NOMO-1 treated with dmso at 0.1 percent for 144 hours (cell line): ENCODE data around the gene INTS6.
"Not testable (repeated sequence)": the region's sequence is repeated elsewhere in the genome, so short reads cannot be mapped to it uniquely, and the experiment has no call there.

Experiments used
- DNase-seq: peaks from one replicate; lab custom pipeline; 2025; ENCODE audit not compliant: unreplicated experiment; lab: John Stamatoyannopoulos, UW

The INTS6 gene

DNA sequence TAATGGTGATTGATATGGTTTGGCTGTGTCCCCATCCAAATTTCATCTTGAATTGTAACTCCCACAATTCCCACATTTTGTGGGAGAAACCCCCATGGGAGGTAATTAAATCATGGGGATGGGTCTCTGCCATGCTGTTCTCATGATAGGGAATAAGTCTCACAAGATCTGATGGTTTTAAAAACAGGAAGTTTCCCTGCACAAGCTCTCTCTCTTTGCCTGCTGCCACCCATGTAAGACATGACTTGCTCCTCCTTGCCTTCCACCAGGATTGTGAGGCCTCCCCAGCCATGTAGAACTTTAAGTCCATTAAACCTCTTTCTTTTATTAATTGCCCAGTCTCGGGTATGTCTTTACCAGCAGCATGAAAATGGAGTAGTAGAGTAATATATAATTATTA, 37.5 kb downstream of the INTS6 start:
- DNase-seq: not testable (repeated sequence)

DNA sequence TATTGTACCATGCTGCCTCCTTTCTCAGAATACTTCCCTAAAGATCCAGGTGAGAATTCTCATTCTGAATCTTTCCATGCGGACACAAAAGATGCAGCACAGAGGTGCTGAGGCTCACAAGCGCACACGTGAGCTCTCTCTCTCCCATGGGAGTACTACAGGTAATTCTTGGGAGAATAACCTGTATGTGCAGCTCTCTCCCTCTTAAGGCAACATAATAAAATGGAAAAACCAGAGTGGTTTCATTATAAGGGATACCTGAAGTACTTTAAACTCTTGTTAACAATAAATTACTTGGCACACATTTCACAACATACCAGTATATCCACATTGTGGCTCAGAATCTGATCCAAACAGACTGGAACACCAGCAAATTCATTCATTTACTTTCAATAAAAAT, 40.4 kb downstream of the INTS6 start:
- no peak for DNase-seq

DNA sequence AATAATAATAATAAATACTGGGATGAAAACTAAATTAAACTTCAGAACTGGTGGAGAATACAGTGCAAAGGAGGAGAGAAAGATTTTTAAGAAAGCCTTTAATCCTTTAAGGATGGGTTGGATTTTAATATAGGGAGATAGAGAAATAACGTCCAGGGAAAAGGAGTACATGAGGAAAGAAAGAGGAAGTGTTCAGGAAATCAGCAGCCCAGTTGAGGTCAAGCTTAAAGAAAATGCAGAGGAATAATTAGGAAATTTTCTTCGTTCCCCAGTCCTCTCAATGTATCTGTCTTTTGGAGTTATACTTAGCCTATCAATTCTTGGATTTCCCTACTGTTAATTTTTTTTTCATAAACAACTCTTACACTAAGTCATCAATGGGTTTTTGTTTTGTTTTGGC, 47.7 kb downstream of the INTS6 start:
- no peak for DNase-seq

DNA sequence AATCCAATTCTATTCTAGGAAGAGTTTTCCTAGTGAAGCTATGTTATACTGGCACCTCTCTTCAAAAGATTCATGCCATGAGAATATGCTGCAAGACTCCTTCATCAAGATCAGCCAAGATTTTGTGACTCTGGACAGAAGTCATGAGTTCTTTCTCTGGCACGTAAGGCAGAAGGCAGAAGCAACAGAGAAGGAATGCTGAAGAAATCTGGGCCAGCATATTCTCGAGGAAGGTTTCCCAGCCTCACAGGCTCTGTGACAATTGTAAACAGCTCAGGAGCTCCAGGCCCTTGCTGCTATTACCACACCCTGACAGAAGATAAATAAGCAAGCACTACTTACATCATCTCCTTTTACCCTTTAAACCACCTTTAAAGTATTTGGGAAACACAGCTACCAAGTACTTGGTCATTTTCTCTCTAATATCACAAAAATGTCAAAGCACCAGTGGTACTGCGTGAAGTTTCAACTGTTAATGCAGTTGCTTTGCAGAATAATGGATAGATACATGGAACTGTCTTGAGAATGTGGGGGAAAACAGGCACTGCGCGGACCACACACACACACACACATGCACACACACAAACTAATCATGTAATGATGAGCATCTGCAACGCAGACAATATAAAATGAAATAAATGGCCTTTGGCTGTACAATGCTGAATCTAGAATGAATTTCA, 55.4 kb downstream of the INTS6 start:
- no peak for DNase-seq

DNA sequence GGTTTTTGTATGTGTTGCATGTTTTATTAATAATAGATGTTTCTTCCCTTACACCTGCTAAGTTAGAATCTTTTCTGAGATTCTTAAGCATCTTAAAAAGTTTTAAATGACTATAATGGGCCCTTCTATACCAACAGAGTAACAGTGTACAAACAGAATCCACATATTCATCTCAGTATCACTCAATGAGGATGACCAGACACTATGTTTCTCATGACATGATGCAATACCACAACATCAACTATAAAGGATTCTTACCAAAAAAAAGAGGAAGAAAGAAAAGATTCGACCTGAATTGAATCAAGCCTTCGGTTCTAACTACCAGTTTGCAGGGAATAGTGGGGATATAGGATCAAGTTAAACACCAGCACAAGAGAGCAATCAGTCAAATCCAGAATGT, 56.5 kb downstream of the INTS6 start:
- peak; percentile 48 for DNase-seq

DNA sequence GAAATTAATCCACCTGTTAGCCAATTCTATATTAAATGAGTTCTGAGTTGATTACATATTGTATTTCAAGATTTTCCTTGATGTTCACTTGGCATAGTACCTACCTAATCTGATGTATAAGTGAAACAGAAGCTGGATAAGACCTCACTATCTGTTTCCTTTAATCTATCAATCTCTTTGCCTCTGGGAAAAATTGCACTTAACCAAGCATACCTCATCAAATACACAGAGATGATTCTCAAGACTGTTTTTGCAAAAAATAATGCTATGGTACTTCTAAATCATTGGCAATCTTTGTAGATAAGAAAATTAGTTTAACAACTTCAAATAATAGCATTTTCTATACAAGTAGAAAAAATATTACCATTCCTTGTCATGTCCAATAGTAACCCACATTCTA, 58.1 kb downstream of the INTS6 start:
- no peak for DNase-seq

DNA sequence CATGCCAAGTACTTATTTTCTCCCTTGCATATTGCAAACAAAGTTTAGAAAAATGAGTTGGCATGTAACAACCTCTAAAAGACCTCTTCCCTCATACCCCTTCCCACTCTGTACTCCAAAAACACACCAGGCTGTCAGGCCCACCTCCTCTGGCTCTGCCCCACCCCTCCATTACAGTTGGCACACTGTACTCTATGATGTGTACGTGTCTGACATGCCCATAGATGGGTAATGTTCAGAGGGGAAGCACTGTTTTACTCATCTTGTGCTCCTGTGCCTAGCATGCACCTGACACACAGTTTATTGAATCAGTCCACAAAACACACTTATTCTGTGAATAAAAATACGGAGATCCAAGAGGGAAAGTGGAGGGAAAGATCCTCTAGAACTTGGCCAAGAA, 67.7 kb downstream of the INTS6 start:
- DNase-seq: no peak

DNA sequence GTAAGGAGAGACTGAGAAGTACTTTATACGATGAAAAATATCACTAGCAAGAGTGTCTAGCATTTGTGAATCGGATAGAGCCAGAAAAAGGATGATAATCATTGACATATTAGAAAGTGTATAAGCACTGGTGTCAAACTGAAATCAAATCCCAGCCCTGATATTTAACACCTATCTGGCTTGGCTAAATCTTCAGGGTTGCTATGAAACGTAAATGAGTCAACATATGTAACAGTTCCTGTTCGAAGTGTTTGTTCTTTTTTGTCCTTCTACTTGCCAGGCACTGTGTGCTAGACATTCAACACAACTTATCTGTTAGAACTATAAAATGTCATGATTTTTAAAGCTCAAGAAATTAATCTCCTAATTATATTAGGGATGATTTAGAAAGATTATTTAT, 72.6 kb downstream of the INTS6 start:
- no peak for DNase-seq

DNA sequence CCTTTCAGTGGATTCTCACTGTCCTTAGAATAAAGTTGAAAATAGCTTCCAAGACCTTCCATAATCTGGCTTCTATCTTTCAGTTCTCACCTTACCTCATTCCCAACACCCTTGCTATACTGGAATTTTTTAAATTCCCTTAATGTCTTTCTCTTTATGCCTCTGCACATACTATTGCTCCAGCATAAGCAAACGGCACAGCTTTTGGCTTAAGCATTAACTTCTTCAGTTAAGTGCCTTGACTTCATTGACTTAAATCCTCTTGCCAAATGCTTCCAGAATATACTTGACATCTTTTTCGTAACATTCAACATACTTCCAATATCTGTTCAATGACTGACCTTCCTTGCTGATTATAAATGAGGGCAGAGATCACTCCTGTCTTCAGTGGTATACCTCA, 79.4 kb downstream of the INTS6 start:
- no peak for DNase-seq

DNA sequence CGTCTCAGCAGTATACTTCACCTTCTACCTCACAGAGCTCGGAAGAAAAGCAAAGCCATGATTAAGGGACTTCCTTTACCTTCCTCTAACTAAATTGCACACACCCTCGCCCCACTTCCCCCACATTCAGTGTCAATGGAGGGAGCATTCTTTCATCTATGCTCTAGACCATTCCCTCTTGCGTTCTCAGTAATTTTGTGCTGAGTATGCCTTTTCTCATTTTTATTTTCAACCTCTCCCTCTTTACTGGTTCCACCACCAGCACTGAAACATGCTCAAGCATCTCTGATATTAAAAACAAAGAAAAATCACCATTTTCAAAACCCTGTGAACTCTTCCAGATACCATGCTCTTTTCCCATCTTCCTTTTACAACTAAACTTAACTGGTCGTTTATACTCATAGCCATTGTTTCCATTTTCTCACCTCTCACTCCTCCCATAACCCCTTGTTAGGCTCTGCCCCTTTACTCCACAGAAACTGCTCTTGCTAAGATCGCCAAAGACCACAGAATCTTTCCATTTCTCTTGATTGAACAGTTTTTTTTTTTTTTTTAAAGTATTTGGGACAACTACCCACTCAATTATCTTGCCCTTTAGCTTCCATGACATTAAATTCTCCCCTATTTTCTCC, 81.0 kb downstream of the INTS6 start:
- no peak for DNase-seq

DNA sequence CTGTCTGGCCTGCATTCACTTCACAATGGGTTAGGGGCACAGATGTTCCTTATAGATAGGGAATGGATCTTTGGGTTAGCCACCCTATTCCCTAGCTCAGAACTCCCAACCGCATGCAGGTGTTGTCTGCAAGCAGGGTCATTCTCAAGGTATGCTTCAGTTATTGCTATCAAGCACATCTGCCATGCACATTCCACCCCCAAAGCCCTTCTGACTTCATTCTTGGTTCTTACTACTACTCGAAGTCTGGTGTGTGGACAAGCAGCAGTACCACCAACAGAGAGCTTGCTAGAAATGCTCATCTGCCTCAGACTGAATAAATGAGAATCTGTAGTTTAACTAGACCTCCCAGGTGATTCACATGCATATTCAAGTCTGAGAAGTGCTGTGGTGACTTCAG, 82.0 kb downstream of the INTS6 start:
- DNase-seq: no peak

DNA sequence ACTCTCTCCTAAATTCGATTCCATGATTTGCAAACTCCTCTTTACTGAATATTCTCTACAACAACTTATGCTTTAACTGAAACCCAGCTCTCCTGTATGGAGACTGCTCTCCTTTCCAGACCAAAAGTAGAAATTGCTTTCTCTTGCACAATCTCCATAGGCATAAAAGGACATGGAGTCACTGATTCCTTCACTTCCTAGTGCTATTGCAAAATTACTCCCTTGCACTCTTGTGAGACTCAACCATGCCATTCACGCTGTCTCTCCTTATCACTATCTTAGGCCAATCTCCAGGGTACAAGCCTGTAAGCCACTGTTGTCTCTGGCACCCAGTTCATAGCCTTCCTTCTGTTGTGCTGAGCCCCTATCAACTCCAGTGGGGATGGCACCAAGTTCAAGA, 82.7 kb downstream of the INTS6 start:
- DNase-seq: no peak

DNA sequence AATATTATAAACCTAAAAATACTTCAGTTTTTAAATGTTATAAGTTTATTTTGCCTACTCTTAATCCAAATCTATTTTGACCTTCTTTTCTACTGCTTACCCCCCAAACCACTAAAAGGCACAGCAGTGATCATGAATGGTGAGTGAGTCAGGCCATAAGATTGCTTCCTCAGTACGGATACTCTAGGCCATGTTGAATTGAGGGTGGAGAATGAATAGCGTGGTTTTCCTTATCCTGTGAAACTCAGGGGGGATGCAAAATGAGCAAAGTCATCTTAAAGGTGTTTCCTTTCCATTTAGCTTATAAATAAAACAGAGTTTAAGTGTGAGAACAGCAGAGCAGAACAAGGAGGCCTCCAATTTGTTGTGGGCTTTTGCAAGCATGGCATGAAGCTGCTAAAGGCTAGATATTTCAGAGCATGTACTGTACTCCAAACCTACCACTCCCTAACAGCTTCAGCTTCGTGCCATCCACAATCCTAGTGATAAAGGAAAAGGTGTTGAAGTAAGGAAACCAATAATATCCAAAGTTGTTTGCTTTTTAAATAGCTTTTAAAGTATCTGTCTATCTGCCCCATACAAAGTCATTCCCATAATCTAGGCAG, 88.3 kb downstream of the INTS6 start:
- DNase-seq: no peak

DNA sequence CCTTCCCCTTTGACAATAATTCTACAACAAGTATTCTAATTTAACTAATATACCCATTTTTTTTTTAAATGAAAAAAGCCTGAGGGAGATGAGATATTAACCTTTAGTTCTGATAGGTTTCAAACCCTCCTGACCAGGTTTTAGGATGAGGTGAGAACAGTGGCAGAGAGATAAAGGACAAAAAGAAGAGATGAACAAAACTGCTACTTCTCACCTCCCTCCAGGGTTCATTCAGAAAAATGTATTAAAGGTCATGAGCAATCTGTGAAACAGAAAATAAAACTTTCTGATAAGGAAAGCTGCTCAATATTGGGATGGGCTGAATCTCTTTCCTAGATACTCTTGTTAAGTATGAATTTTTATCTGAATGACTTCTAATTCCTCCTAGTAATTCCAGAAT, 89.2 kb downstream of the INTS6 start:
- no peak for DNase-seq

DNA sequence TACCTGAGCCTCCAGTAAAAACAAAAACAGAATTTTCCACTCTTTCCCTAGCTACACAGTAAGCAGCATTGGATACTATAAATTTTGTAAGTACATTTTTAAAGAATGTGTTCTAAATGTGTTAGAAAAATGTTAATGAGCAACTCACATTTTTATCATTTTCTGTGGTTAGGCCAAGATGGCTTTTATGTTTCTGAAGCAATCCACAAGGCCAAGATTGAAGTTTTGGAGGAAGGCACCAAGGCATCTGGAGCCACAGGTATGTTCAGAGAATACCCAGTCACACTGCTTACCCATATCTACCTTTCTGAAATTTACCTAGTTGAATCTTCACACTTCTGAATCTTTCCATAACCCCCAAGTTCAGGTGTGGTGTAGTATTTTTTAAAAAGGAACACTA, 91.7 kb downstream of the INTS6 start:
- DNase-seq: no peak

DNA sequence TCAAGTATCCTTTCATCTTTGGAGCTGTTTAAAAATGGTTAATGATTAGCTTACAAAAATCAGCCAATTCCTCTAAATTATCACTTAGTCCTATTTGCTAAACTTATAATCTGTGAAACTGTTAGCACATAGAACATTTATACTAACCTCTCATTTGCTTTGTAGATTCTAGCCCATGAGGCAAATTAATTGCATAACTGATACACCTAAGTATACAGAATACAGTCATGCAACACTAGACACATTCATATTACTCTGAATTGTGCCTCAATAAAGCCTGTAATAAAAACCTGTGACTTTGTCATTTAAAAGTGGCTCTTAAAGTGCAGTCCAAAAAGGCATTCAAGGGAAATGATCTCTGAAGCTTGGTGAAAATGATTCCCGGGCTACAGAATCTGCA, 92.3 kb downstream of the INTS6 start:
- DNase-seq: no peak

DNA sequence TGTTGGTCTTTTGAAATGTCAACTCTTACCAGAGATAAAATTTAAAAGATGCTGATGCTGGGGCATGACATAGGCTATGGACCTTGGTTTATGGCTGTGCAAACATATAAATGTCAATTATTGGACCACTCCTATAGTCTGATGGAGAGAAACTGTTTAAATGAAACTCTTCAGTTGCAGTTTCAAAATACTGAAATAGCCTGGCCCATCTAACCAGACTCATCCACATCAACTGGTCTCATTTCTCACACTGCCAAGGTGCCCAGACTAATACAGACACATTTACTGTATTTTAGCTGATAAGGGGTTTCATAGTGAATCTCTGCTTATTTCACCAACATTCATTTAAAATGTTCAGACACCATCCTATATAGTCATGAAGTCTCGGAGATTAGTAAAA, 93.5 kb downstream of the INTS6 start:
- no peak for DNase-seq

DNA sequence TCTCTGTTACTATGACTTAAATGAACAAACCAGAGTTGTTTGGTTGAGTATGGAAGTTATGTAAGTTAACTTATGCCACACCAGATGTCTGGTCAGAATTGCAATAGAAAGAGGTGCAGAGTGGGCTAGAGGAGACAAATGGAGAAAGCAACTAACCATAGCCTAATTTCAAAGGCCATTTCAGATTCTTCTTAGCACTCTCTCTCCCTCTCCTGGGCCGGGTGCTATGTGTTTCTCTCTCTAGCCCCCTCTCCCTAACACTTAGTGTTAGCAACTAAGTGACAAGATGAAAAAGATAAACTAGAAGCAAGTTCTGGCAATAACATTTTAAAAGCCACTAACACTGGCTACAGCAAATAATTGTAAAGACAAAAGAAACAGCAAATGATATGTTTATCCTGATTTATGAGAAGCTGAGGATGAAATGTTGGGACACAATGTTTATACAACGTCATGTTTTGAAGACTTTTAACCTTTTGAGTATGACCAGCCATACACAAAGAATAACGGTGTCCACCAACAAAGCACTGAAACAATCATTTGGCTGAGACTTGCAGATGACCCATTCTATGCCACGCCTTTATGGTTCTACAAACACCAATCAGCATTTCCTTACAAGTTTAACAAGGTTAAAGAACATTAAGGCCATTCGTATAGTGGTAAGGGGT, 94.8 kb downstream of the INTS6 start:
- DNase-seq: no peak

DNA sequence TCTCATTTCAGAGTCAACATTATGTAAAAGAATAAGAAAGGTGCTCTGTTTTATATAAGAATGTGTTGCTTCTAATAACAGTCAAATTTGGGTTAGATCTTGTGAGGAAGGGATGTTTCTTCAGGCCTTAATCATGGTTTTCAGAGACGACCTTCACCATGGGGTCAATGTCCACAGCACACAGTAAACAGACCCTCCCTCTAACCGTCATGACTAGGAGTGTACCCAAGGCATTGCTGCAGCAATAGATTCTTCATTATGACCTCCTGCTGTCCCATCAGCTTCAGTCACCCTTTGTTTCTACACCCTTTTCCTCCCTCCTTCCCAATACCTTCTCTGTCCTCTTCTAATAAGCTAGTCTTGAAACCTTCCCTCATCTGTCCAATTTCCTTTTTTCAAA, 97.6 kb downstream of the INTS6 start:
- no peak for DNase-seq

DNA sequence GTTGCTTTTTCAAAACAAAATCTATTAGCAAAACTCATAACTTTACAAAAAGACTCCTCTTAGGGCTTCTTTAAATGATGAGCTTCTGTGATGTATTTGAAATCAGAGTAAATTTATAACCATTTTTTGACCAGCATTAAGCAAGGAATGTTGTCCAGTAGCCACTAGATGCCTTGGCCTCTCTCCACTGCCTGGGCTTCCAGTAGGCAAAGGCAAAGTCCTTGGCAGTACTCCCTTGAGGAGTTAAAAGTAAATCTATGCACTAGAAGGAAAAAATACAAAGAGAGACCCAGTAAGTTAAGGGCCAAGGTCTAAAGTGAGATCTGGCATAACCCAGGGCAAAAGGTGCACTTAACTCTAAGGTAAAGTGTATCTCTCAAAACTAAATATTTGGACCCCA, 103.8 kb downstream of the INTS6 start:
- no peak for DNase-seq

DNA sequence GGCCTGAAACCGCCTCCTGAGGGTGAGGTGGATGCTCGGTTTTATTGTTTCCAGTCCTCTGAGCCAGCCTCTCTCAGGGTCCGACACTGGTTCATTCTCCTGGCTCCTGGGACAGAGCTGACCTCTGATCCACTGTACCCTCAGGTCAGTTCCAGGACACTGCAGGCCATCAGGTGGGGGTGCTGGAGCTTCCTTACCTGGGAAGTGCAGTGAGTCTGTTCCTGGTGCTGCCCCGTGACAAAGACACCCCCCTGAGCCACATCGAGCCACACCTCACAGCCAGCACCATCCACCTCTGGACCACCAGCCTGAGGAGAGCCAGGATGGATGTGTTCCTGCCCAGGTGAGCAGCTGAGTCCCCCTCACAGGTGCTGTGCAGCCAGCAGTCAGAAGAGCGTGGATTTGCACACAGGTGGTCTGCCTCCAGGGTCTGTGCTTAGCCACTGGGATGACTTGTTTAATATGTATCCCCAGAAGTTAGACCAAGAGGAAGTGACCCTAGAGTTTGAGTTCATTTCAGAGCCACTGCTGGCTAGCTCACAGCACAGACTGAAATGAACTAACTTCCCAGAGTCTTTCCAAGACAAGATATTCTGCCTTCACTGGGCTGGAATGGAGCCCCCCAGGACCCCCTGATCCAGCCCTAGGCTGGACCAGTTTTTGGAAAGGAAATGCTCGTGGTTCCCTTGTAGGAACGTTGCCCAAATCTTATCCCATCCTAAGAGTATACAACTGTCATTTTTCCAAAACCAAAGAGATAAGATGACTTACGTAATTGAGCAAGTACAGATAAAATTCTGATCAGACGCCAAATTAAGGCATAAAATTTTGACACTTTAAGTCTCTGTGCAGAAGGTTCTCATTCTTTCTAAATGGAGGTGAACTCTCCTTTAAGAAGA, 104.5 kb downstream of the INTS6 start:
- DNase-seq: no peak
